ENCODE data around the gene AP3S2. TPM values are rescaled to one million over a fixed set of nuclear protein-coding genes. Genes with fewer than 3 reads are reported as not detected.

AP3S2 gene
- total RNA-seq, 1 donor from 2014 or later = 30.0 TPM

- intact Hi-C loops (cut with micrococcal nuclease) = no loop called here
Measured at GRCh38 chr15:89818287-89818686, 75.5 kb downstream of the AP3S2 start.

DNA sequence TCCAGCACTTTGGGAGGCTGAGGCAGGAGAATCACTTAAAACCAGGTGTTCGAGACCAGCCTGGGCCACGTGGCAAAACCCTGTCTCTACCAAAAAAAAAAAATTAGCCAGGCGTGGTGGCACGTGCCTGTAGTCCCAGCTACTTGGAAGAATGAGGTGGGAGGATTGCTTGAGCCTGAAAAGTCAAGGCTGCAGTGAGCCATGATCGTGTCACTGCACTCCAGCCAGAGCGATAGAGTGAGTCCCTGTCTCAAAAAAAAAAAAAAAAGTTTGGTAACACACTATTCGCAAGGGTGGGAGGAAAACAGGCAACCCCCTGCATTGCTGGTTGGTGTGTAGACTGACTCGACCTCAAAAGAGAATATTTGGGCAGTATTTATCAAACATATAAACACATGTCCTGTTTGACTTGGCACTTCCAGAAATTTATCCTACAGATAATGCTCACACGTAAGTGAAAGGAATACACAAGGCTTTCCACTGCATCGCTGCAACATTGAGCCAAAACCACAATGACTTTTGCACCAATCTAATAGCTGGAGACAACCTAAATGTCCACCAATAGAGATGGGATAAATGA, 76.0 kb downstream of the AP3S2 start:
- intact Hi-C loops (cut with micrococcal nuclease) = no loop called here

GRCh38 chr15:89815769-89816168, 78.0 kb downstream of the AP3S2 start:
- intact Hi-C loops (cut with micrococcal nuclease) = no loop called here

DNA sequence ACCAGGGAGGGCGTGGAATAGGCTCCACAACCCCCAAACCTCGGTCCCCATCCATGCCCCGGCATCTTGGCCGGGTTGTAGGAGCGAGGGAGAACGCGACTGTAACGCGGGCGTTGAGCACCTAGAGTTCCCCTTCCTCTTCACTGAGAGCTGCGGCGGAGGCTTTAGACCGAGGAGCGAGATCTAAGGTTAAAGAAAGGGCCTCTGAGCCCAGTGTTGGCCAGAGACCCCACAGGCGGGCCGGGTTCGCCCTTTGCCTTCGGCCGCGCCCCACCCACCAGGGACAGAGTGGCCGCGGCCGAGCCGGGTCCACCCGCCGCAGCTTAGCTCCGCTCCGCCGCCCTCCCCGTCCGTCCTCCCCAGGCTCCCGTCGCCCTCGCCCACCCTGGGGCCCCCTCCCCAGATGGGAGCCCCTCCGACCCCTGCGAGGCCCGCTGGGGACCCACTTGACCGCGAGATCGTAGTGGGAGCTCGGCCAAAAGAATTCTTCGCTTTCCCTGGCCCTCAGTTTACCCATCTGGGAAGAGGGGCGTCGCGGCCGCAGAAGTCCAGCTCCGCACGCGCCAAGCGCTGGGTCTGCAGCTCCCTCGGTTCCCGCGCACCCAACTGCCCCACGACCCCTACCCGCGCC, 79.6 kb downstream of the AP3S2 start:
- intact Hi-C loops (cut with micrococcal nuclease) = no loop called here

GRCh38 chr15:89813381-89814111, 80.2 kb downstream of the AP3S2 start:
- intact Hi-C loops (cut with micrococcal nuclease) = no loop called here

GRCh38 chr15:89812847-89813320, 80.9 kb downstream of the AP3S2 start:
- intact Hi-C loops (cut with micrococcal nuclease) = no loop called here

DNA sequence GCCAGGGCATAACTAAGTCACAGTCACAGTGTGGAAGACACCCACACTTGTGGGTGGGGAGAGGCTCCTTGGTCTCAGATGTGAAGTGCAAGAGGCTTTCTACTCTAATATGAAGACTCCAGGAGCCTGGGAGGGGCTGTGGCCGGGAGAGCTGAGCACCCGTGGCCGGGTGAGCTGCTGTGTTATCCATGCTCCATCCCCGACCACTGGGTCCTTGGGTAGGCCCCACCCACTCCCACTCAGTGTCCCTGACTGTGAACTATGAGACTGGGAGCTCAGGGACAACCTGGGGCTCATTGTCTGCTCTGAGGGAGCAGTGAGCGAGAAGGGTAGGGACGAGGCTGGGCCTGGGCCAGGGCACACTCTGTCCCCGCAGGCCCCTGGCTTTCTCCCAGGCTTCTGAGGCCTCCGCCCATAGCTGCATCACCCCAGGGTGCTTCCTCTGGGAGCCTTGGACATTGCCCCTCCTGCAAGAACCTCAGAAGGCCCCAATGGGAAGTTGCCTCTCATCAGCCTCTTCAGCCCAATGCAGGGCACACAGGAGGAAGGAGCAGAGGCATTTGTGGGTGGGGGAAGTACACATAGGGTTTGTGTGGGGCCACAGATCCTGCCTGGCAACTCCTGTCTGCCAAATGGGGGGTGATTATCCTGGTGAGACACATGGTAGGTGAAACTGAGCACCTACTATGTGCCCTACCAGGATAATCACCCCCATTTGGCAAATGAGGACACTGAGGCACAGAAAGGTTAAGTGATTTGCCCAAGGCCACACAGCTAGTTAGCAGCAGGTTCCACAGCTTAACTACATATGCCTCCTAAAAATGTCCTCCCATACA, 81.6 kb downstream of the AP3S2 start:
- intact Hi-C loops (cut with micrococcal nuclease) = no loop called here

DNA sequence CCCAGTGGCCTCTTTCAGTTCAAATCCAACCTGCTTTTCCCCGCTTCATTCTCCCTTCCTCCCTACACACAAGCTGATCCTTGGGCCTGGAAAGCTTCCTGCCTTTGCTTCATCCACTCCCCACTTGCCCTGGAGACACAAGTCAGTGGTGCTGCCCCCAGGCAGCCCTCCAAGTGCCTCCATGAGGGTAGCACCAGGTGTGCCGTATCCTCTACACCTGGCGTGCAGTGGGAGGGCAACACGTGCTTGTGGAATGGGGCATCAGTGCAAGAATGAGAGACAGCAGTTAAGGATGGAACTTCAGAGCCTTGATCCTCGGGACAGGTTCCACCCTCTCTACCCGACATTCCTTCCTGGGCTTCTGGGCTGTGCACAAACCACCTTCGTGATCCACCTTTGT, 83.0 kb downstream of the AP3S2 start:
- intact Hi-C loops (cut with micrococcal nuclease) = no loop called here

GRCh38 chr15:89809787-89810148, 84.0 kb downstream of the AP3S2 start:
- intact Hi-C loops (cut with micrococcal nuclease) = no loop called here

DNA sequence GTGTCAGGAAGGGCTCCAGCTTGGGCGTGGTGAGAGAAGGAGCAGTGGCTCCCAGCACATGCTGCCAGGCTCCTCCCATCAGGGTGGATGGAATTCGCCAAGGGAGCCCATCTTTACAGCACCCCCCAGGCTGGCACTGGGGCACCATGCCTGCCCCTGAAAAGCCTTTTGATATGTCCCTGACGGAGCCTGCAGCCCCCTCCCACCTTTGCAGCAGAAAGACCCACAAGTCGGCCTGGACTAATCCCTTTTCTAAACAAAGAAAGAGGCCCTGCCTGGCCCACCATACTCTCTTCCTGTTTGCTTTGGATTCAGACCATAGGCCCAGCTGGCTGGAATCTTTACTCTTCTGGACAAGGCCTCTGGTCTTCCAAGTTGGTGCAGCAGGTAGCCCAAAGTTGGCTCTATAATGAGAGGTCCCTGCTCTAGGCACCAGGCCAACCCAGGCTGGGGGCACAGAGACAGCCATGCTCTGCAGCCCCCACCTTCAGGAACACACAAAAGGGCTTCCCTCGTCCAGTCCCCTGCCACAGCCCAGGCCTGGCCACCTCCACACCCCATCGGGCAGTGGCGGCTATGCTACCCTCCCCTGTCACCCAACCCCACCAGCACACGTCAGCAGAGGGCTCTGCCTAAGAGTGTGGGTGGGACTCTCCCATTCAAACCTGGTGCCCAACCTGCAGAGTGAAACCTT, 84.6 kb downstream of the AP3S2 start:
- intact Hi-C loops (cut with micrococcal nuclease) = no loop called here

DNA sequence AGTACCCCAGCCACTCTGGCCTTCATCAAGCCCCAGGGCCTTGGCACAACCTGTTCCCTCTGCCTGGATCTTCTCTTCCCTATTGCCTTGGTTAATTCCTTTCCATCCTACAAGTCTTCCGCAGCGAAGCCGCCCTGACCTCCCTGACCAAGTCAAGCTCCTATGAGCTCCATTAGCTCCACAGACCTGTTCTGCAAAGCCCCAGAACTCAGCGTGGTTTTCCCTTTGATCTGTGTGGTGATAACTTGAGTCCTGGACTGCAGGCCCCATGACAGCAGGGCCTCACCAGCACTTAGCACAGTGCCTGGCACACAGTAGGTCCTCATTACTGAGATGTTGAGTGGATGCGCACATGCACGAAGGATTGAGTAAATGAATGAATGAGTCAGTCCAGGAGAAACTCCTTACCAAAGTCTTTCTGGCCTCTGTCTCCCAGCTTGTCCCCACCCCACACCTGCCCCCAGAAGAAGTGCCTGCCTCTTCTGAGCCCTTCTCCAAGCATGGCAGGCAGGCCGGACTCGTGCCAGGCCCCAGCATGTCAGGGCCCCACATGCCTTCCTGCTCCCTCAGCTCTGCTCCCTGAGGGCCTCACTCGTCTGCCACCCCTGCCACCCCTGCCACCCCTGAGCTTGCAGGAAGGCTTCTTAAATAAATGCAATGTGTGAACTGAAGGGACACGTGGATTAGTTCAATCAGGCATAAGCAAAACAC, 85.5 kb downstream of the AP3S2 start:
- intact Hi-C loops (cut with micrococcal nuclease) = no loop called here

DNA sequence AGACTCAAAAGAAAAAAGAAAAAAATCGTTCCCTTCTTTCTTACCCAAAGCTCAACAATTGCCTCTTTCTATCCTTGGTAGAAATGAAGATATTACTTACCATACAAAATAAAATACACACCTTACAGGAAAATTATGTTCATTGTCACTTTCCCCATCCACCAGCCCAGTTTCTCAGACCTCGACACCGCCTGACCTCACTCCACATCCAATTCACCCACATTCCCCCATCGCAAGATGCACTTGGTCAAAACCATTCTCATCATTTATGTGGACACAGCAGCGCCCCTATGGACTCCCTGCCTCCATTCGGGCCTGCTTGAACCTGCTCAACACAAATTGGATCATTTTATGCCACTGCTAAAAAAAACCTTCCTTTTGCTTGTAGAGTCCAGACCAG, 86.1 kb downstream of the AP3S2 start:
- intact Hi-C loops (cut with micrococcal nuclease) = no loop called here

- intact Hi-C loops (cut with micrococcal nuclease) = no loop called here
Measured at GRCh38 chr15:89806559-89807550, 86.9 kb downstream of the AP3S2 start.

GRCh38 chr15:89806210-89806558, 87.6 kb downstream of the AP3S2 start:
- intact Hi-C loops (cut with micrococcal nuclease) = no loop called here

- intact Hi-C loops (cut with micrococcal nuclease) = no loop called here
Measured at GRCh38 chr15:89805241-89806209, 88.3 kb downstream of the AP3S2 start.

GRCh38 chr15:89803941-89804800, 89.6 kb downstream of the AP3S2 start:
- intact Hi-C loops (cut with micrococcal nuclease) = no loop called here

All from T-helper 2 cell treated with Interferon-gamma antibody and Interleukin-4, amounts not matched to agents 100 ng/mL and 5 ng/mL, for 36 hours (primary cell).